HepG2 (cell line): ENCODE data around the gene TRIM44. TPM values are rescaled to one million over a fixed set of nuclear protein-coding genes. Genes with fewer than 3 reads are reported as not detected.

ENCODE experiments used
- ATAC-seq: fragments of 200-7000 bp; cut with Tn5 transposase; 3 replicates; pipeline ENCODE4 v1.9.1; 2020; ENCODE audit warnings: mild to moderate bottlenecking, moderate library complexity
- BruUV-seq: library from RNA; stranded (reverse); fragments of 400-500 nt; replicated peaks from 2 replicates; lab custom pipeline; 2021; lab: Mats Ljungman, UMichigan
- CTCF ChIA-PET: fragments of 300-600 bp; formaldehyde crosslinking; extraction: SDS; loops from one replicate; lab custom pipeline; 2021; ENCODE audit warnings: low total read pairs, inconsistent platforms, low intra/inter-chr PET ratio; lab: Yijun Ruan, JAX
- POLR2A ChIA-PET: fragments of 350-600 bp; sonication (Branson Sonifier 250); formaldehyde crosslinking; loops from one replicate; lab custom pipeline; 2020; ENCODE audit warnings: antibody characterized with exemption, inconsistent platforms; lab: Yijun Ruan, JAX
- DNase-seq: peaks from one replicate; pipeline ENCODE4 v3.0.0-alpha.2; 2015; ENCODE audit warnings: low spot score
- FAIRE-seq: peaks from 3 replicates; lab custom pipeline; 2011; peaks lifted over from hg19 to GRCh38; lab: Jason Lieb, UNC
- H2AFZ ChIP-seq: one replicate; pipeline ENCODE4 v1.6.1; 2011; ENCODE audit warnings: low read length, inconsistent platforms
- H3K27ac ChIP-seq: fragments of 300-600 bp; 3 replicates; pipeline ENCODE4 v1.8.0; 2011; ENCODE audit warnings: mixed run types, mild to moderate bottlenecking, mixed read lengths, low read length, inconsistent platforms; ENCODE audit not compliant: insufficient read depth; ENCODE audit errors: extremely low read length
- H3K27me3 ChIP-seq, 2 experiments: fragments of 200-600 bp in 1 of 2; 2 replicates in 1 of 2; 3 replicates in 1 of 2; pipeline versions ENCODE4 v1.6.0 to v1.8.0; 2011; ENCODE audit warnings: low read length in 2 of 2, mild to moderate bottlenecking in 2 of 2, moderate library complexity in 2 of 2, inconsistent platforms in 1 of 2; ENCODE audit not compliant: insufficient read depth in 2 of 2, control insufficient read depth in 1 of 2
- H3K36me3 ChIP-seq, 2 experiments: fragments of 200-600 bp in 1 of 2; replicated peaks in 1 of 2; 2 replicates in 1 of 2; 3 replicates in 1 of 2; pipeline versions ENCODE4 v1.5.1 to v1.8.0; 2011; ENCODE audit warnings: low read length in 2 of 2, inconsistent platforms in 1 of 2; ENCODE audit not compliant: insufficient read depth in 2 of 2, control insufficient read depth in 1 of 2
- H3K4me1 ChIP-seq: 2 replicates; pipeline ENCODE4 v1.5.1; 2012; ENCODE audit warnings: low read length, inconsistent platforms; ENCODE audit not compliant: insufficient read depth
- H3K4me2 ChIP-seq: 2 replicates; pipeline ENCODE4 v1.6.0; 2011; ENCODE audit warnings: low read depth, low read length, inconsistent platforms
- H3K4me3 ChIP-seq, 3 experiments: fragments of 200-600 bp in 1 of 3; sonication (generic), shearing (Covaris generic) in 1 of 3; replicated peaks in 1 of 3; 2 replicates each; pipeline ENCODE4 v1.5.1; 2011 to 2016; ENCODE audit warnings: low read length in 3 of 3, inconsistent platforms in 2 of 3, low read depth in 2 of 3, mild to moderate bottlenecking in 2 of 3, control low read depth in 1 of 3, mixed read lengths in 1 of 3; ENCODE audit not compliant: insufficient read depth in 1 of 3
- H3K79me2 ChIP-seq: one replicate; pipeline ENCODE4 v1.6.1; 2011; ENCODE audit warnings: low read length, inconsistent platforms; ENCODE audit not compliant: insufficient read depth
- H3K9ac ChIP-seq: 2 replicates; pipeline ENCODE4 v1.6.0; 2011; ENCODE audit warnings: mild to moderate bottlenecking, low read depth, low read length, inconsistent platforms; ENCODE audit not compliant: insufficient read depth
- H3K9me3 ChIP-seq: 2 replicates; pipeline ENCODE4 v1.5.1; 2012; ENCODE audit warnings: mild to moderate bottlenecking, low read length
- H4K20me1 ChIP-seq: 2 replicates; pipeline ENCODE4 v1.6.0; 2011; ENCODE audit warnings: inconsistent platforms, mild to moderate bottlenecking, low read length, moderate library complexity; ENCODE audit not compliant: insufficient read depth
- ADNP ChIP-seq: sonication (generic); formaldehyde crosslinking; IDR thresholded peaks from 2 replicates; pipeline ENCODE4 v1.4.0; 2020; ENCODE audit warnings: missing genetic modification reagents
- KDM5A ChIP-seq: fragments of 200-600 bp; sonication (generic); IDR thresholded peaks from 2 replicates; pipeline ENCODE4 v1.7.0; 2018; ENCODE audit warnings: antibody characterized with exemption, mild to moderate bottlenecking, low read length, borderline replicate concordance
- NR3C1 ChIP-seq: sonication (generic); formaldehyde crosslinking; IDR thresholded peaks from 2 replicates; pipeline ENCODE4 v1.4.0; 2020; ENCODE audit warnings: missing genetic modification reagents
- TRIM24 ChIP-seq: sonication (generic); formaldehyde crosslinking; IDR thresholded peaks from 2 replicates; pipeline ENCODE4 v1.8.0; 2022; ENCODE audit warnings: mild to moderate bottlenecking, missing genetic modification reagents
- ZFP90 ChIP-seq: sonication (generic); formaldehyde crosslinking; IDR thresholded peaks from 2 replicates; pipeline ENCODE4 v1.8.0; 2022; ENCODE audit warnings: missing genetic modification reagents, mild to moderate bottlenecking, inconsistent platforms, borderline replicate concordance
- ZNF331 ChIP-seq: sonication (generic); formaldehyde crosslinking; IDR thresholded peaks from 2 replicates; pipeline ENCODE4 v1.4.0; 2020; ENCODE audit warnings: missing genetic modification reagents
- ZSCAN22 ChIP-seq: sonication (generic); formaldehyde crosslinking; IDR thresholded peaks from 2 replicates; pipeline ENCODE4 v1.4.0; 2020; ENCODE audit warnings: mild to moderate bottlenecking, missing genetic modification reagents
- WGBS: methylation state at CpG from one replicate; pipeline ENCODE4 v1.1.6; 2017; ENCODE audit warnings: low lambda C conversion rate; 5-methylcytosine and 5-hydroxymethylcytosine counted together
- in situ Hi-C: cut with HindIII; loops from 2 replicates; pipeline ENCODE4 v1.10.0; 2017; ENCODE audit warnings: low pct_unique_long_range_greater_than_20kb; ENCODE audit not compliant: extremely low pct_ligation_motif_present
- intact Hi-C: fragments of 100-400 bp; cut with micrococcal nuclease; formaldehyde crosslinking; loops from one replicate; pipeline ENCODE4 v1.10.0; 2022; ENCODE audit not compliant: unreplicated experiment
- polyA plus RNA-seq, 8 experiments: library from polyadenylated mRNA; depleted of rRNA in 3 of 8; stranded (reverse) in 7 of 8; unstranded in 1 of 8; fragments of >200 nt; fragmentation: Illumina TruSeq in 4 of 8; extraction: Trizol in 4 of 8; gene quantifications; 2 replicates each; pipeline versions ENCODE4 v1.2.1 to v1.2.3, GENCODE V29; 2011 to 2016; ENCODE audit warnings: low read depth in 4 of 8, missing spikeins in 1 of 8, mixed read lengths in 1 of 8; ENCODE audit not compliant: insufficient read depth in 1 of 8
- total RNA-seq, 5 experiments: library from RNA; depleted of rRNA; stranded (reverse); fragments of >200 nt; fragmentation: Illumina TruSeq; extraction: Trizol; gene quantifications; 2 replicates each; pipeline ENCODE4 v1.2.3, GENCODE V29; 2016; ENCODE audit warnings: low read depth in 1 of 5
- TF ChIP-seq, protein P1 (sequence below): sonication (generic); formaldehyde crosslinking; IDR thresholded peaks from one replicate; pipeline ENCODE4 v1.5.1; 2020; ENCODE audit warnings: mild to moderate bottlenecking, missing genetic modification reagents; ENCODE audit errors: not compliant biosample characterization

The TRIM44 gene
- total and polyA plus RNA-seq, 2 of the 13 experiments (the other 11 are each of a cell fraction or from before 2014, with no cell fraction given) = 22.7 to 50.3 TPM

DNA sequence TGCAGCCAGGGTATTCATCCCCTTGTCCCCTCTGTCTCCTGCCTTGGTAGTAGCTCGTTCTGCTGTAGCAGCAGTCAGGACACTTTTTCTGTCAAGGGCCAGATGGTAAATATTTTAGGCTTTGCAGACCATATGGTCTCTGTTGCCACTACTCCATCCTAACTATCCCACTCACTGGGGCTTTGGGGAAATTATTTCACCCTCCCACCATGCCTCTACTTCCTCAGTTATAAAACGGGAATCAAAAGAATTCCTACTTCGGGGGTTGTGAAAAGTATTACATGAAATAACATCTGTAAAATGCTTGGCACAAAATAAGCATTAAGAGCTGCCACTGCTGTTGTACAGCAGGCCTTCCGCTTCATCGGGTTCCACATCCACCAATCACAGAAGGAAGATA is 191.4 kb downstream of the TRIM44 start:
- Histone ChIP-seq H2AFZ (no peak overlapping the region), H3K79me2 (no peaks in the 10 kb centered on the region), H3K9ac (no peak overlapping the region), H3K4me2 (no peak overlapping the region), H3K9me3 (no peaks in the 10 kb centered on the region), H3K27me3 (peaks cover 1 to 4% of the 10 kb centered on the region in 2 experiments; a peak in 4 of 5 replicates), H3K4me1 (no peaks in the 10 kb centered on the region), H3K4me3 (no peak overlapping the region), H4K20me1 (no peaks in the 10 kb centered on the region), H3K27ac (no peak overlapping the region), H3K36me3 (no peaks in the 10 kb centered on the region)
- ChIA-PET POLR2A (no interaction called here), CTCF (no interaction called here)
- BruUV-seq = no TSS peak
- FAIRE-seq (no peak), ATAC-seq (no peak), DNase-seq (no peak)
- WGBS = 21% methylated on average over 4 of the region's 5 CpGs
- intact Hi-C loops = no loop called here
- TF ChIP-seq ZNF331 (CRISPR knock-in tag) = no peak
- no peak for TF ChIP-seq KDM5A
- no peak for TF ChIP-seq NR3C1 (CRISPR knock-in tag)
- no peak for TF ChIP-seq ZFP90
- no peak for TF ChIP-seq ADNP (CRISPR knock-in tag)
- TF ChIP-seq TRIM24 (CRISPR knock-in tag) = no peak
- no peak for TF ChIP-seq ZSCAN22 (CRISPR knock-in tag)
- TF ChIP-seq, protein P1, sequence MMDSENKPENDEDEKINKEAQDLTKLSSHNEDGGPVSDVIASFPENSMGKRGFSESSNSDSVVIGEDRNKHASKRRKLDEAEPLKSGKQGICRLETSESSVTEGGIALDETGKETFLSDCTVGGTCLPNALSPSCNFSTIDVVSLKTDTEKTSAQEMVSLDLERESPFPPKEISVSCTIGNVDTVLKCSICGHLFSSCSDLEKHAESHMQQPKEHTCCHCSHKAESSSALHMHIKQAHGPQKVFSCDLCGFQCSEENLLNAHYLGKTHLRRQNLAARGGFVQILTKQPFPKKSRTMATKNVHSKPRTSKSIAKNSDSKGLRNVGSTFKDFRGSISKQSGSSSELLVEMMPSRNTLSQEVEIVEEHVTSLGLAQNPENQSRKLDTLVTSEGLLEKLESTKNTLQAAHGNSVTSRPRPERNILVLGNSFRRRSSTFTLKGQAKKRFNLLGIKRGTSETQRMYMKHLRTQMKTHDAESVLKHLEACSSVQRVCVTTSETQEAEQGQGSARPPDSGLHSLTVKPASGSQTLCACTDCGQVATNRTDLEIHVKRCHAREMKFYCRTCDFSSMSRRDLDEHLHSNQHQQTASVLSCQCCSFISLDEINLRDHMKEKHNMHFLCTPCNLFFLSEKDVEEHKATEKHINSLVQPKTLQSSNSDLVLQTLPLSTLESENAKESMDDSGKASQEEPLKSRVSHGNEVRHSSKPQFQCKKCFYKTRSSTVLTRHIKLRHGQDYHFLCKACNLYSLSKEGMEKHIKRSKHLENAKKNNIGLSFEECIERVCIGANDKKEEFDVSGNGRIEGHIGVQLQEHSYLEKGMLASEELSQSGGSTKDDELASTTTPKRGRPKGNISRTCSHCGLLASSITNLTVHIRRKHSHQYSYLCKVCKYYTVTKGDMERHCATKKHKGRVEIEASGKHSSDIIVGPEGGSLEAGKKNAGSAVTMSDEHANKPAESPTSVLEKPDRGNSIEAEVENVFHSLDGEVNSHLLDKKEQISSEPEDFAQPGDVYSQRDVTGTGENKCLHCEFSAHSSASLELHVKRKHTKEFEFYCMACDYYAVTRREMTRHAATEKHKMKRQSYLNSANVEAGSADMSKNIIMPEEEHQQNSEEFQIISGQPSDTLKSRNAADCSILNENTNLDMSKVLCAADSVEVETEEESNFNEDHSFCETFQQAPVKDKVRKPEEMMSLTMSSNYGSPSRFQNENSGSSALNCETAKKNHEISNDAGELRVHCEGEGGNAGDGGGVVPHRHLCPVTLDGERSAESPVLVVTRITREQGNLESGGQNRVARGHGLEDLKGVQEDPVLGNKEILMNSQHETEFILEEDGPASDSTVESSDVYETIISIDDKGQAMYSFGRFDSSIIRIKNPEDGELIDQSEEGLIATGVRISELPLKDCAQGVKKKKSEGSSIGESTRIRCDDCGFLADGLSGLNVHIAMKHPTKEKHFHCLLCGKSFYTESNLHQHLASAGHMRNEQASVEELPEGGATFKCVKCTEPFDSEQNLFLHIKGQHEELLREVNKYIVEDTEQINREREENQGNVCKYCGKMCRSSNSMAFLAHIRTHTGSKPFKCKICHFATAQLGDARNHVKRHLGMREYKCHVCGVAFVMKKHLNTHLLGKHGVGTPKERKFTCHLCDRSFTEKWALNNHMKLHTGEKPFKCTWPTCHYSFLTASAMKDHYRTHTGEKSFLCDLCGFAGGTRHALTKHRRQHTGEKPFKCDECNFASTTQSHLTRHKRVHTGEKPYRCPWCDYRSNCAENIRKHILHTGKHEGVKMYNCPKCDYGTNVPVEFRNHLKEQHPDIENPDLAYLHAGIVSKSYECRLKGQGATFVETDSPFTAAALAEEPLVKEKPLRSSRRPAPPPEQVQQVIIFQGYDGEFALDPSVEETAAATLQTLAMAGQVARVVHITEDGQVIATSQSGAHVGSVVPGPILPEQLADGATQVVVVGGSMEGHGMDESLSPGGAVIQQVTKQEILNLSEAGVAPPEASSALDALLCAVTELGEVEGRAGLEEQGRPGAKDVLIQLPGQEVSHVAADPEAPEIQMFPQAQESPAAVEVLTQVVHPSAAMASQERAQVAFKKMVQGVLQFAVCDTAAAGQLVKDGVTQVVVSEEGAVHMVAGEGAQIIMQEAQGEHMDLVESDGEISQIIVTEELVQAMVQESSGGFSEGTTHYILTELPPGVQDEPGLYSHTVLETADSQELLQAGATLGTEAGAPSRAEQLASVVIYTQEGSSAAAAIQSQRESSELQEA (CRISPR knock-in tag) = no peak
- in situ Hi-C loops = no loop called here
